Measurements from ENCODE around the gene CAV3. TPM values are rescaled to one million over a fixed set of nuclear protein-coding genes. Genes with fewer than 3 reads are reported as not detected.

Gene CAV3
- total RNA-seq, 1 experiment from 2014 or later = not detected

- DNase-seq (ENCODE audit: low read depth) = no peak
Measured at GRCh38 chr3:8761866-8762265, 28.3 kb downstream of the CAV3 start.

- DNase-seq (ENCODE audit: low read depth) = no peak
Measured at GRCh38 chr3:8762607-8763377, 29.2 kb downstream of the CAV3 start.

GRCh38 chr3:8764528-8764927 lies 30.9 kb downstream of the CAV3 start:
- no peak for DNase-seq (ENCODE audit: low read depth)

GRCh38 chr3:8765528-8765927 lies 31.9 kb downstream of the CAV3 start:
- DNase-seq (ENCODE audit: low read depth) = no peak

GRCh38 chr3:8766148-8766547 lies 32.5 kb downstream of the CAV3 start:
- DNase-seq (ENCODE audit: low read depth) = no peak

GRCh38 chr3:8767256-8767666 lies 33.7 kb downstream of the CAV3 start:
- no peak for DNase-seq (ENCODE audit: low read depth)

- DNase-seq (ENCODE audit: low read depth) = no peak
Measured at GRCh38 chr3:8767667-8768363, 34.2 kb downstream of the CAV3 start.

GRCh38 chr3:8768364-8769087 lies 34.9 kb downstream of the CAV3 start:
- DNase-seq (ENCODE audit: low read depth) = no peak

GRCh38 chr3:8769088-8769822 lies 35.7 kb downstream of the CAV3 start, which contains the start of gene OXTR:
TSS of gene OXTR (minus strand) at chr3:8769613. CDS start at chr3:8768187, 1,426 bp downstream.
- peak; percentile 76 for DNase-seq (ENCODE audit: low read depth)

- DNase-seq (ENCODE audit: low read depth) = no peak
Measured at GRCh38 chr3:8773941-8774542, 40.4 kb downstream of the CAV3 start.

GRCh38 chr3:8775181-8775580 lies 41.6 kb downstream of the CAV3 start:
- DNase-seq (ENCODE audit: low read depth) = no peak

- no peak for DNase-seq (ENCODE audit: low read depth)
Measured at GRCh38 chr3:8775602-8776001, 42.0 kb downstream of the CAV3 start.

- no peak for DNase-seq (ENCODE audit: low read depth)
Measured at GRCh38 chr3:8776406-8776805, 42.8 kb downstream of the CAV3 start.

GRCh38 chr3:8777201-8777977 lies 43.8 kb downstream of the CAV3 start:
- DNase-seq (ENCODE audit: low read depth) = no peak

- no peak for DNase-seq (ENCODE audit: low read depth)
Measured at GRCh38 chr3:8777978-8778267, 44.3 kb downstream of the CAV3 start.

GRCh38 chr3:8778475-8778874 lies 44.9 kb downstream of the CAV3 start:
- DNase-seq (ENCODE audit: low read depth) = no peak

GRCh38 chr3:8780279-8780678 lies 46.7 kb downstream of the CAV3 start:
- DNase-seq (ENCODE audit: low read depth) = no peak

- no peak for DNase-seq (ENCODE audit: low read depth)
Measured at GRCh38 chr3:8784676-8785435, 51.3 kb downstream of the CAV3 start.

GRCh38 chr3:8790529-8790928 lies 56.9 kb downstream of the CAV3 start:
- no peak for DNase-seq (ENCODE audit: low read depth)

GRCh38 chr3:8793242-8793641 lies 59.6 kb downstream of the CAV3 start:
- DNase-seq (ENCODE audit: low read depth) = peak; percentile 55
